Small intestine (tissue), 7 donors: ENCODE data around the gene CCDC66. TPM values are rescaled to one million over a fixed set of nuclear protein-coding genes. Genes with fewer than 3 reads are reported as not detected.

Experiments
- DNase-seq, 2 donors: peaks; one replicate each; pipeline versions ENCODE4 v3.0.0 to v3.0.0-alpha.2; 2013
- FAIRE-seq: peaks from 2 replicates; lab custom pipeline; 2012; peaks lifted over from hg19 to GRCh38; lab: Jason Lieb, UNC
- H3K27ac ChIP-seq, 3 donors: one replicate each; pipeline ENCODE4 v1.5.1; 2013; ENCODE audit warnings: low read length in 2 of 3, mild to moderate bottlenecking in 2 of 3, control low read depth in 1 of 3, inconsistent platforms in 1 of 3, low read depth in 1 of 3, moderate library complexity in 1 of 3
- H3K27me3 ChIP-seq, 3 donors: one replicate each; pipeline ENCODE4 v1.6.1; 2013; ENCODE audit warnings: low read length in 3 of 3, inconsistent platforms in 1 of 3; ENCODE audit not compliant: control insufficient read depth in 3 of 3, insufficient read depth in 3 of 3
- H3K36me3 ChIP-seq, 3 donors: one replicate each; pipeline ENCODE4 v1.6.1; 2013; ENCODE audit warnings: low read length in 3 of 3, inconsistent platforms in 1 of 3, low read depth in 1 of 3, mild to moderate bottlenecking in 1 of 3, moderate library complexity in 1 of 3; ENCODE audit not compliant: control insufficient read depth in 3 of 3, insufficient read depth in 2 of 3
- H3K4me1 ChIP-seq, 3 donors: one replicate each; pipeline ENCODE4 v1.6.1; 2013; ENCODE audit warnings: low read length in 2 of 3, inconsistent platforms in 1 of 3, low read depth in 1 of 3, mild to moderate bottlenecking in 1 of 3, moderate library complexity in 1 of 3; ENCODE audit not compliant: control insufficient read depth in 3 of 3, insufficient read depth in 2 of 3
- H3K4me3 ChIP-seq, 3 donors: one replicate each; pipeline ENCODE4 v1.5.1; 2013; ENCODE audit warnings: low read length in 3 of 3, control low read depth in 1 of 3, inconsistent platforms in 1 of 3, low read depth in 1 of 3, mild to moderate bottlenecking in 1 of 3, moderate library complexity in 1 of 3
- H3K9me3 ChIP-seq, 2 donors: one replicate each; pipeline ENCODE4 v1.6.1; 2013; ENCODE audit warnings: low read depth in 1 of 2, low read length in 1 of 2; ENCODE audit not compliant: control insufficient read depth in 2 of 2, insufficient read depth in 1 of 2
- WGBS, 3 donors: extraction: QIAGEN DNeasy Blood & Tissue Kit; methylation state at CpG; one replicate each; pipeline ENCODE4 v1.1.7; 2013; 5-methylcytosine and 5-hydroxymethylcytosine counted together
- polyA plus RNA-seq, 4 donors: library from polyadenylated mRNA; stranded (reverse) in 3 of 4; unstranded in 1 of 4; fragments of 200-250 nt in 3 of 4; fragments of 120-200 nt in 1 of 4; gene quantifications; one replicate each; pipeline versions ENCODE4 v1.2.1 to v1.2.3, GENCODE V29; 2013
- donor health status: healthy with polysubstance abuse.
- donor health status: control.
- donor health status: control.
- donor health status: Bipolar disorder and iron deficiency.
- donor health status: healthy.

The CCDC66 gene
- polyA plus RNA-seq, 4 donors, result 3.5 to 21.0 (median 4.8) TPM

GRCh38 chr3:56611364-56611763, 54.4 kb downstream of the CCDC66 start:
- peaks cover 2 to 11% (median 2%) of the 10 kb centered on the region in 3 donors for H3K36me3 ChIP-seq
- WGBS, 3 donors, result 46 to 62% (median 52%) methylated on average over 8 of the region's 8 CpGs
- H3K9me3 ChIP-seq, result peaks cover 0 to 2% of the 10 kb centered on the region in 2 donors
- H3K4me3 ChIP-seq, result no peak overlapping the region
- no peak overlapping the region for H3K27ac ChIP-seq
- FAIRE-seq (no peak), DNase-seq (peak; percentile 11 to 17)
- peaks cover 0 to 5% (median 4%) of the 10 kb centered on the region in 3 donors for H3K4me1 ChIP-seq
- H3K27me3 ChIP-seq, result no peaks in the 10 kb centered on the region

- Histone ChIP-seq H3K4me3 (no peak overlapping the region), H3K9me3 (no peaks in the 10 kb centered on the region), H3K36me3 (peaks cover 2 to 8% (median 2%) of the 10 kb centered on the region in 3 donors), H3K27me3 (no peaks in the 10 kb centered on the region), H3K27ac (no peak overlapping the region), H3K4me1 (peaks cover 0 to 5% (median 4%) of the 10 kb centered on the region in 3 donors)
- FAIRE-seq (no peak), DNase-seq (peak in 1 of 2 donors; percentile 22)
- 77 to 92% (median 85%) methylated on average over 6 of the region's 6 CpGs for WGBS, 3 donors
These were observed 55.2 kb downstream of the CCDC66 start for GRCh38 chr3:56612146-56612545.

GRCh38 chr3:56613016-56613415, 56.0 kb downstream of the CCDC66 start:
- FAIRE-seq, result no peak
- WGBS, 3 donors, result 92 to 95% (median 94%) methylated on average over 1 of the region's 1 CpG
- Histone ChIP-seq H3K36me3 (peaks cover 2 to 8% (median 2%) of the 10 kb centered on the region in 3 donors), H3K27ac (no peak overlapping the region), H3K4me3 (no peak overlapping the region), H3K4me1 (peaks cover 0 to 5% (median 4%) of the 10 kb centered on the region in 3 donors), H3K27me3 (no peaks in the 10 kb centered on the region), H3K9me3 (no peaks in the 10 kb centered on the region)
- no peak for DNase-seq

- Histone ChIP-seq H3K9me3 (no peaks in the 10 kb centered on the region), H3K4me3 (no peak overlapping the region), H3K4me1 (peaks cover 0 to 4% (median 3%) of the 10 kb centered on the region in 3 donors), H3K36me3 (peaks cover 4 to 15% (median 4%) of the 10 kb centered on the region in 3 donors), H3K27ac (no peak overlapping the region), H3K27me3 (no peaks in the 10 kb centered on the region)
- DNase-seq (no peak), FAIRE-seq (no peak)
- 72 to 89% (median 85%) methylated on average over 2 of the region's 2 CpGs for WGBS, 3 donors
These were observed 59.6 kb downstream of the CCDC66 start for GRCh38 chr3:56616478-56617006.

- FAIRE-seq (no peak), DNase-seq (no peak)
- no peaks in the 10 kb centered on the region for H3K9me3 ChIP-seq
- peaks cover 4 to 13% (median 4%) of the 10 kb centered on the region in 3 donors for H3K36me3 ChIP-seq
- no peaks in the 10 kb centered on the region for H3K27me3 ChIP-seq
- no peak overlapping the region for H3K4me3 ChIP-seq
- H3K4me1 ChIP-seq, result no peaks in the 10 kb centered on the region
- whole genome bisulfite sequencing, 3 donors, result 83 to 100% (median 88%) methylated on average over 2 of the region's 2 CpGs
- H3K27ac ChIP-seq, result no peak overlapping the region
These were observed 63.4 kb downstream of the CCDC66 start for GRCh38 chr3:56620371-56620770.

GRCh38 chr3:56621681-56622080, 64.7 kb downstream of the CCDC66 start:
- DNase-seq, result peak; percentile 22 to 67
- H3K4me1 ChIP-seq, result no peaks in the 10 kb centered on the region
- peak overlapping the region in 1 of 3 donors; percentile 35 for H3K27ac ChIP-seq
- FAIRE-seq, result peak; percentile 51
- H3K36me3 ChIP-seq, result peaks cover 4 to 21% (median 4%) of the 10 kb centered on the region in 3 donors
- 14 to 60% (median 43%) methylated on average over 3 of the region's 3 CpGs for WGBS, 3 donors
- no peaks in the 10 kb centered on the region for H3K27me3 ChIP-seq
- H3K4me3 ChIP-seq, result no peak overlapping the region
- no peaks in the 10 kb centered on the region for H3K9me3 ChIP-seq

- FAIRE-seq, result peak; percentile 51
- DNase-seq, result no peak
- H3K4me3 ChIP-seq, result no peak overlapping the region
- H3K36me3 ChIP-seq, result peaks cover 4 to 21% (median 4%) of the 10 kb centered on the region in 3 donors
- no peak overlapping the region for H3K27ac ChIP-seq
- no peaks in the 10 kb centered on the region for H3K4me1 ChIP-seq
- no peaks in the 10 kb centered on the region for H3K9me3 ChIP-seq
- 44 to 76% (median 60%) methylated on average over 3 of the region's 3 CpGs for WGBS, 3 donors
- no peaks in the 10 kb centered on the region for H3K27me3 ChIP-seq
These were observed 65.4 kb downstream of the CCDC66 start for GRCh38 chr3:56622381-56622780.

GRCh38 chr3:56624725-56625124, 67.8 kb downstream of the CCDC66 start:
- peaks cover 0 to 8% (median 3%) of the 10 kb centered on the region in 3 donors for H3K4me1 ChIP-seq
- WGBS, 3 donors, result 82 to 85% (median 85%) methylated on average over 3 of the region's 3 CpGs
- peaks cover 0 to 21% (median 4%) of the 10 kb centered on the region in 3 donors for H3K36me3 ChIP-seq
- H3K27me3 ChIP-seq, result no peaks in the 10 kb centered on the region
- no peak overlapping the region for H3K27ac ChIP-seq
- H3K9me3 ChIP-seq, result no peaks in the 10 kb centered on the region
- no peak for FAIRE-seq
- H3K4me3 ChIP-seq, result no peak overlapping the region
- DNase-seq, result no peak
